ENCODE results near the gene TBX5.

The TBX5 gene

GRCh38 chr12:114447799-114448617, 42.1 kb upstream of the TBX5 start:
- H3K27me3 ChIP-seq (ENCODE audit: insufficient read depth, poor library complexity, severe bottlenecking), result peaks cover 95% of the 10 kb centered on the region

GRCh38 chr12:114447274-114447716, 41.4 kb upstream of the TBX5 start:
- Histone ChIP-seq H3K27me3 (ENCODE audit: insufficient read depth, poor library complexity, severe bottlenecking) (peaks cover 95% of the 10 kb centered on the region), H3K36me3 (ENCODE audit: low read depth) (no peaks in the 10 kb centered on the region), H3K9me3 (ENCODE audit: severe bottlenecking) (no peaks in the 10 kb centered on the region), H3K4me3 (ENCODE audit: severe bottlenecking) (no peak overlapping the region), H3K27ac (ENCODE audit: poor library complexity, severe bottlenecking) (no peak overlapping the region), H3K4me1 (ENCODE audit: insufficient read depth, poor library complexity, severe bottlenecking) (no peaks in the 10 kb centered on the region)
- TF ChIP-seq CTCF (IDR thresholded peaks at IDR 0.05; ENCODE audit: poor library complexity, severe bottlenecking), result no peak
- no peak for ATAC-seq (ENCODE audit: low read depth)
- no peak for DNase-seq (ENCODE audit: low spot score)

More at GRCh38 chr12:114447799-114448617, 42.1 kb upstream of the TBX5 start:
- TF ChIP-seq CTCF (IDR thresholded peaks at IDR 0.05; ENCODE audit: poor library complexity, severe bottlenecking), result no peak
- Histone ChIP-seq H3K27ac (ENCODE audit: poor library complexity, severe bottlenecking) (no peak overlapping the region), H3K9me3 (ENCODE audit: severe bottlenecking) (no peaks in the 10 kb centered on the region), H3K4me3 (ENCODE audit: severe bottlenecking) (no peak overlapping the region), H3K4me1 (ENCODE audit: insufficient read depth, poor library complexity, severe bottlenecking) (no peaks in the 10 kb centered on the region), H3K36me3 (ENCODE audit: low read depth) (no peaks in the 10 kb centered on the region)
- ATAC-seq (ENCODE audit: low read depth) (no peak), DNase-seq (ENCODE audit: low spot score) (no peak)

- Histone ChIP-seq H3K4me3 (ENCODE audit: severe bottlenecking) (no peak overlapping the region), H3K36me3 (ENCODE audit: low read depth) (no peaks in the 10 kb centered on the region), H3K4me1 (ENCODE audit: insufficient read depth, poor library complexity, severe bottlenecking) (no peaks in the 10 kb centered on the region), H3K9me3 (ENCODE audit: severe bottlenecking) (no peaks in the 10 kb centered on the region), H3K27me3 (ENCODE audit: insufficient read depth, poor library complexity, severe bottlenecking) (peaks cover 98% of the 10 kb centered on the region), H3K27ac (ENCODE audit: poor library complexity, severe bottlenecking) (no peak overlapping the region)
- no peak for ATAC-seq (ENCODE audit: low read depth)
- DNase-seq (ENCODE audit: low spot score), result no peak
- no peak for TF ChIP-seq CTCF (IDR thresholded peaks at IDR 0.05; ENCODE audit: poor library complexity, severe bottlenecking)
These were observed 39.7 kb upstream of the TBX5 start for GRCh38 chr12:114445401-114446323.

- Histone ChIP-seq H3K36me3 (ENCODE audit: low read depth) (no peaks in the 10 kb centered on the region), H3K27me3 (ENCODE audit: insufficient read depth, poor library complexity, severe bottlenecking) (peaks cover 98% of the 10 kb centered on the region), H3K4me1 (ENCODE audit: insufficient read depth, poor library complexity, severe bottlenecking) (no peaks in the 10 kb centered on the region), H3K9me3 (ENCODE audit: severe bottlenecking) (no peaks in the 10 kb centered on the region), H3K4me3 (ENCODE audit: severe bottlenecking) (no peak overlapping the region), H3K27ac (ENCODE audit: poor library complexity, severe bottlenecking) (no peak overlapping the region)
- no peak for ATAC-seq (ENCODE audit: low read depth)
- TF ChIP-seq CTCF (IDR thresholded peaks at IDR 0.05; ENCODE audit: poor library complexity, severe bottlenecking), result no peak
- no peak for DNase-seq (ENCODE audit: low spot score)
These were observed 38.7 kb upstream of the TBX5 start for GRCh38 chr12:114444422-114445279.
